Activated T-cell treated with anti-CD3 and anti-CD28 coated beads for 48 hours (primary cell): Measurements from ENCODE around the gene USP32.
"Not testable (repeated sequence)": the region's sequence is repeated elsewhere in the genome, so short reads cannot be mapped to it uniquely, and the experiment has no call there.

ENCODE experiments used
- DNase-seq: peaks from one replicate; pipeline ENCODE4 v3.0.0-alpha.2; 2020; ENCODE audit warnings: low read depth

Gene USP32, protein sequence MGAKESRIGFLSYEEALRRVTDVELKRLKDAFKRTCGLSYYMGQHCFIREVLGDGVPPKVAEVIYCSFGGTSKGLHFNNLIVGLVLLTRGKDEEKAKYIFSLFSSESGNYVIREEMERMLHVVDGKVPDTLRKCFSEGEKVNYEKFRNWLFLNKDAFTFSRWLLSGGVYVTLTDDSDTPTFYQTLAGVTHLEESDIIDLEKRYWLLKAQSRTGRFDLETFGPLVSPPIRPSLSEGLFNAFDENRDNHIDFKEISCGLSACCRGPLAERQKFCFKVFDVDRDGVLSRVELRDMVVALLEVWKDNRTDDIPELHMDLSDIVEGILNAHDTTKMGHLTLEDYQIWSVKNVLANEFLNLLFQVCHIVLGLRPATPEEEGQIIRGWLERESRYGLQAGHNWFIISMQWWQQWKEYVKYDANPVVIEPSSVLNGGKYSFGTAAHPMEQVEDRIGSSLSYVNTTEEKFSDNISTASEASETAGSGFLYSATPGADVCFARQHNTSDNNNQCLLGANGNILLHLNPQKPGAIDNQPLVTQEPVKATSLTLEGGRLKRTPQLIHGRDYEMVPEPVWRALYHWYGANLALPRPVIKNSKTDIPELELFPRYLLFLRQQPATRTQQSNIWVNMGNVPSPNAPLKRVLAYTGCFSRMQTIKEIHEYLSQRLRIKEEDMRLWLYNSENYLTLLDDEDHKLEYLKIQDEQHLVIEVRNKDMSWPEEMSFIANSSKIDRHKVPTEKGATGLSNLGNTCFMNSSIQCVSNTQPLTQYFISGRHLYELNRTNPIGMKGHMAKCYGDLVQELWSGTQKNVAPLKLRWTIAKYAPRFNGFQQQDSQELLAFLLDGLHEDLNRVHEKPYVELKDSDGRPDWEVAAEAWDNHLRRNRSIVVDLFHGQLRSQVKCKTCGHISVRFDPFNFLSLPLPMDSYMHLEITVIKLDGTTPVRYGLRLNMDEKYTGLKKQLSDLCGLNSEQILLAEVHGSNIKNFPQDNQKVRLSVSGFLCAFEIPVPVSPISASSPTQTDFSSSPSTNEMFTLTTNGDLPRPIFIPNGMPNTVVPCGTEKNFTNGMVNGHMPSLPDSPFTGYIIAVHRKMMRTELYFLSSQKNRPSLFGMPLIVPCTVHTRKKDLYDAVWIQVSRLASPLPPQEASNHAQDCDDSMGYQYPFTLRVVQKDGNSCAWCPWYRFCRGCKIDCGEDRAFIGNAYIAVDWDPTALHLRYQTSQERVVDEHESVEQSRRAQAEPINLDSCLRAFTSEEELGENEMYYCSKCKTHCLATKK (N-terminal part only)

DNA sequence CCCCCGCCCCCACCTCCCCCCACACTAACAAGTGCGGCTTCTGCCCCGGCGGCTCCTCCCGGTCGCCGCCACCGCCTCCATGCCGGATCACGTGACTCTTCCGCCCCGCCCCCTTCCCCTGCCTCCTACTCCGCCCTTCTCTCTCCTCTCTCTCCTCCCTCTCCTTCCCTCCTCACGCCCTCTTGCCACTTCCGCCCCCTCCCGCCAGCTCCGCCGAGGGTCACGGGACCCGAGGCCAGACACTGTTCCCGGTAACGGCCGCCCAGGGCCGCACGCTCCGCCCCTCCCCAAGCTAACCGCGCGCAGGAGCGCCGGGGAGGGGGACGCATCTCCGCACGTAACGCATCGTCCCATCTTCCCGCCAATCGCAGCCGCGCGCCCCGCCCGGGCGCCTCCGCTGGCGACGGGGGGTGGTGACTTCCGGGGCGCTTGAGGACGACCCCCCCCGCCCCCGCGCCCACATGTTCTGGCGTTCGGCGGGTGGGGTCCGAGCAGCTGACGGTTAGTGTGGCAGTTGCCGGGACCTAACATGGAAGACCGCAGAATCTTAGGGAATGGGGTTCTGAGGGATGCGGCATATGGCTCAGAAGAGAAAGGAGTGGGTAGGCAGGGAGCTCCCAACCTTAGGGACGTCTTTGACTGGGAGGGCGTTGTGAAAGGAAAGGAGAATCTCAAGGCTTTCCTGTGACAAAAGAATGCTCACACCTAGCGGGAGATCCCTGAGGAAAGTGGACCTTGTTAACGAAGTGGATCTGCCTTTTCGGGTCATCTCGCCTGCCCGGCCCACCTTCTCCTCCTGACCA lies at the start of gene USP32:
TSS of gene USP32 (minus strand) at position 92 of the 803 bp plus-strand sequence. CDS start 194 bp downstream, outside the sequence.
- DNase-seq: peak; percentile 98

DNA sequence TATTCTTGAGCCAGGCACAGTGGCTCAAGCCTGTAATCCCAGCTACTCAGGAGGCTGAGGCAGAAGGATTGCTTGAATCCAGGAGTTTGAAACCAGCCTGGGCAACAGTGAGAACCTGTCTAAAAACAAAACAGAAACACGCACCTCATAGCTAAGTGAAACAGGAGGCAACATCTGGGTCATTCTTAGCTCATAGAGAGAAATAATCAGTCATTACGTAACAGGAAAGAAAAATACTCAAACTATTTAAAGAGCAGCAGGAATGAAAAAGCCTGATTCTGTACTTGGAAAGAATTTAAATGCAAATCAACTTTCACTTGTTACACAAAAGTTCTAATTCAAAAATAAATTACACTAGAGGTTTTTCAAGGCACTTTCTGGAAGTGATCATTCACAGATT lies 47.6 kb upstream of the USP32 start:
- no peak for DNase-seq

DNA sequence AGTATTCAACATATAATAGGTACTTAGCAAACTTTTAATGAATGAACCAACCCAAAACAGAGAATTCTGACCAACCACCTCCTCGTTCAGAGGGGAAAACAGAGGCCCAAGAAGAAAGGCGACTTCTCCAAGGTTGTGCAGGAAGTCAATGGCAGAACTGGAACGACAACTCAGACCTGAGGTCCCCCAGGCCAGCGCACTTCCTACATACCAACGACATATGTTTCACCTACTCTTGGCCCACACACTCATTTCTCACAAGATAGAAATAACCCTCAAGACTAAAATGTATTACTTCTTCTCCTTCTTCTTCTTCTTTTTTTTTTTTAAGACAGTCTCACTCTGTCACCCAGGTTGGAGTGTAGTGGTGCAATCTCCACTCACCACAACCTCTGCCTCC lies 44.7 kb upstream of the USP32 start:
- DNase-seq: no peak

DNA sequence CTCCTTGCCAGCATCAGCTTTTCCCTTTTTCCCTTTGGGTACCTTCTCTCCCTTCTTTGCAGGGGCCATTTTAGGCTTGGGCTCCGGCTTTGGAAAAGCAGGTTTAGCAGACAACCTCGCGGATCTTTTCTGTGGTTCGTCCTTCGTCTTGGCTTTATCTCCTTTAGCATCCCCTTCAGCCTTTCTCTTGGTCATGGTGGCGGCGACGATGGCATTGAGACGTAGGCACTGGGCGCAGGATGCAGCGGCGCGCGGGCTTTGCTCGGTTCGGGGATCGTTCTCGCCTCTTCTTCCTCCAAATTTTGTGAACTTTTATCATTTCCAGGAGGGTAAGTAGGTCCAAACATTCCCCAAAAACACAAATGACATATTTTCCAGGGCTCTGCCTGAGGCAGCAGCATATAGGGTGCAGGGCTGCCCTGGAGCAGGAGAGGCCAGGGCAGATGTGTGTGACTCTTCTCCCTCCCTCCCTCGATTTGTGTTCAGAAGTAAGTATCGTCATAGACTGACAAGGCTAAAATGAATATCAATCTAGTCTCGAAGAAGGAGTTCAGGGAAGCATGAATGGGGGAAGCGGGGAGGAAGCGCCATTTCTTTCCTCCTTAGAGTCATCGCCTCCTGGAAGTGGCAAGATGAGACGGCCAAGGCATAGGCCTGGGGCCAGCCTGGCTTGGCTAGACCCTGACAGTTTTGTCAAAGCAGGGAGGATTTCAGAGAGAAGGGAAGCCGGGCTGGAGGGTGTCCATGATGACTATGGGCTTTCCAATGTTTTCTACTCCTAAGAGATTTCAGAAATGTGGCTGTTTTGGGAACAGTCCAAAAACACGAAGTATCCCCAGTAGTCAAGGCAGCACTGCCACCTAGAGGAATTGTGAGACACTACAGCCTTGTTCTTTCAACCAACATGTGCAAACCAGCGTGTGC lies 43.6 kb upstream of the USP32 start:
- peak; percentile 19 for DNase-seq

DNA sequence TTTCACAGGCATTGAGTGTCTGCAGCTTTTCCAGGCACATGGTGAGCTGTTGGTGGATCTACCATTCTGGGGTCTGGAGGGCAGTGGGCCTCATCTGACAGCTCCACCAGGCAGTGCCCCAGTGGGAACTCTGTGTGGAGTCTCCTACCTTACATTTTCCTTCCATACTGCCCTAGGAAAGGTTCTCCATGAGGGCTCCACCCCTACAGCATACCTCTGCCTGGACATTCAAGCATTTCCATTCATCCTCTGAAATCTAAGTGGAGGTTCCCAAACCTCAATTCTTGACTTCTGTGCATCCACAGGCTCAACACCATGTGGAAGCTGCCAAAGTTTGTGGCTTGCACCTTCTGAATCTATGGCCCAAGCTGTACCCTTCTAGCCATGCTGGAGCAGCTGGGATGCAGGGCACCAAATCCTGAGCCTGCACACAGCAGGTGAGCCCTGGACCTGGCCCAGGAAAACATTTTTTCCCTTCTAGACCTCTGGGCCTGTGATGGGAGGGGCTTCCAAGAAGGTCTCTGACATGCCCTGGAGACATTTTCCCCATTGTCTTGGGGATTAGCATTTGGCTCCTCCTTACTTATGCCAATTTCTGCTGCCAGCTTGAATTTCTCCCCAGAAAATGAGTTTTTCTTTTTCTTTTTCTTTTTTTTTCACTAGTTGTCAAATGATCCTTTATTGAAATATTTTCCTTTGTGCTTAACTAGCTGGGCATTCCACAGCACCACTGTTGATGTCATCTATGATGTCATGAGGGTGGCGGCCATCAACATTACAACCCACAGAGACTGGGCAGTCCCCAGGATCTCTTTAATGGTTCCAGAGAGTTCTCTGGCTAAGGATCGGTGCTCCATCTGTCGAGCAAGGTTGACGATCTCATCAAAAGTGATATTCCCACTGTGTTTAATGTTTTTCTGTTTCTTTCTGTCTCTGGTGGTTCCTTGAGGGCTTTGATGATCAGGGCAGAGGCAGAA lies 41.4 kb upstream of the USP32 start:
- DNase-seq: not testable (repeated sequence)

DNA sequence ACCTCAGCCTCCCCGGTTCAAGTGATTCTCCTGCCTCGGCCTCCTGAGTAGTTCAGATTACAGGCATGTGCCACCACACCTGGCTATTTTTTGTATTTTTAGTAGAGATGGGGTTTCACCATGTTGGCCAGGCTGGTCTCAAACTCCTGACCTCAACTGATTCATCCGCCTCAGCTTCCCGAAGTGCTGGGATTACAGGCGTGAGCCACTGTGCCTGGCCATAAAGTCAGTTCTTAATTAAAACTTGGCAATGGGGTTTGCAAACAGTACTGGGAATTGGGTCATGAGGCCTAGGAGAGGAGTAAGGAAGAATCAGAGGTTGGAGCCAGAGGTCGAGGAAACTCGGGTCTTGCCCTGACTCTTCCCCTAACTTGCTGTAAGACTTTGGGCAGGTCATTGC lies 38.6 kb upstream of the USP32 start:
- not testable (repeated sequence) for DNase-seq

DNA sequence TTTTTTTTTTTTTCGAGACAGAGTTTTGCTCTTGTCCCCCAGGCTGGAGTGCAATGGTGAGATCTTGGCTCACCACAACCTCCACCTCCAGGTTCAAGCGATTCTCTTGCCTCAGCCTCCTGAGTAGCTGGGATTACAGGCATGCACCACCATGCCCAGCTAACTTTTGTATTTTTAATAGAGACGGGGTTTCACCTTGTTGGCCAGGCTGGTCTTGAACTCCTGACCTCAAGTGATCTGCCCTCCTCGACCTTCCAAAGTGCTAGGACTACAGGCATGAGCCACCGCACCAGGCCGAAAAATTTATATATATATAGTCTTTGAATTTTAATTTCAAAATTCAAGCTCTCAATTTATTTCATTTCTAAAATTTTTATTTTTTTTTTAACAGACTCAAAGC lies 36.6 kb upstream of the USP32 start:
- DNase-seq: not testable (repeated sequence)

DNA sequence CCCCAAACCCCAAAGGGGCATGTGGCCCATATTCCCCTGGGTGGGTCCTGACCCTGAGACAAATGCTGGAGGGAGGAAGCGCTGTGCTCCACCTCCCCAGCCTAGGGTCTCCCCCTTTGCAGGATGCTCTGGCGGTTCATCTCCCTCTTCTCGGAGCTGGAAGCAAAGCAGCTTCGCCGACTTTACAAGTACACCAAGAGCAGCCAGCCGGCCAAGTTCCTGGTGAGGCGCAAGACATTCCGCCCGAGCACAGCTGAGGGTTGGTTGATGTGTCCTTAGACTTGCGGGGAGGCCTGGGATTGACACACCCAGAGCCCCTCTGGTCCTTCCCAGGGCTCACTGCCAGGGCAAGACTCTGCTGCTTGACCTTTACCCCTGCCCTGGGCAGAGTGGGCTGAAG lies 34.7 kb upstream of the USP32 start:
- no peak for DNase-seq

DNA sequence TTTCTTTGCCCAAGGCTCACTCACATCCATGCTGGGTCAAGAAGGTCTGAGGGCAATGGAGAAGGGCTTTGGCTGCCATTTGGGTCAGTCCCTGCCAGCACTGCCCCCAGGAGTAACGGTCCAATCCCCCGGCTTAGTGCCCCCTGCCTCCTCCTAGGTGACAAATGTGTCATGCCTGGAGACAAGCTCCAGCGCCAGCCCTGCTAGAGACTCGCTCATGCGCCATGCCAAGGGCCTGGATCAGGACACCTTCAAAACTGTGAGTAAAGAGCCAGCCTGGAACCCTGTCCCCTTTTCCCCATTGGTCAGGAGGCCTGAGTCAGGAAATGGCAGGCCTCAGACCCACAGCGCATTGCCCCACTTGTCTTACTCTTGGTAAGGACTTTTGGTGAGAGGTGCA lies 33.7 kb upstream of the USP32 start:
- no peak for DNase-seq

DNA sequence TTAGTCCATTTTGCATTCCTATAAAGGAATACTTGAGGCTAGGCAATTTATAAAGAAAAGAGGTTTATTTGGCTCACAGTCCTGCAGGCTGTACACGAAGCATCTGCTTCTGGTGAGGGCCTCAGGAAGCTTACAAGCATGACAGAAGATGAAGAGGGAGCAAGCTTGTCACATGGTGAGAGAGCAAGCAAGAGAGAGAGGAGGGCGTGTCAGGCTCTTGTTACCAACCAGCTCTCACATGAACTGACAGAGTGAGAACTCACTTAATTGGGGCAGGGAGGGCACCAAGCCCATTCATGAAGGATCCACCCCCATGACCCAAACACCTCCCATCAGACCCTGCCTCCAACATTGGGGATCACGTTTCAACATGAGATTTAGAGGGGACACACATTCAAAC lies 31.9 kb upstream of the USP32 start:
- no peak for DNase-seq

DNA sequence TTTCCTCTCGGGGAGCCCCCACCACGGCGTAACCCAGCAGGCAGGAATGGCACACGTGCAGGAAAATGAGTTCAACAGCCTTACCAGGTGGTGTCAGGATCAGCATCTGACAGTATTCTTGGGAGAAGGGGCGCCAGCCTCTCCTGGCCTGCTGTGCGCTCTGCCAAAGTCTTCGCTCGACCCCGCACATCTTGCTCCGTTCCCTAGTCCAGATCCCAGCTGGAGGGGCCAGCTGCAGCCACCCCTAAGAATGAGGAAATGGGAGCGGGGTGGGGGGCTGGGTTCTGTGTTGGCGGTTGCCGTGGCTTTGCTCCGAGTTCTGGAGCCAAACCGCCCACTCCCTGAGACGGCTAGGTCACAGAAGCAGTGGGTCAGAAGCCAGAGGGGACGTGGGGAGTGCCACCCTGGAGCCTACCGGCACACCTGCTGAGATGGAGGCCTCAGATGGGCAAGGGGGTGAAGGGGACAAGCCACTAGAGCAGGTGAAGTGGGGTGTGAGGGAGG lies 30.3 kb upstream of the USP32 start, which contains the start of gene CHCT1:
TSS of gene CHCT1 (plus strand) at position 328 of the 504 bp plus-strand sequence. CDS start at position 432, 104 bp downstream.
- DNase-seq: no peak

DNA sequence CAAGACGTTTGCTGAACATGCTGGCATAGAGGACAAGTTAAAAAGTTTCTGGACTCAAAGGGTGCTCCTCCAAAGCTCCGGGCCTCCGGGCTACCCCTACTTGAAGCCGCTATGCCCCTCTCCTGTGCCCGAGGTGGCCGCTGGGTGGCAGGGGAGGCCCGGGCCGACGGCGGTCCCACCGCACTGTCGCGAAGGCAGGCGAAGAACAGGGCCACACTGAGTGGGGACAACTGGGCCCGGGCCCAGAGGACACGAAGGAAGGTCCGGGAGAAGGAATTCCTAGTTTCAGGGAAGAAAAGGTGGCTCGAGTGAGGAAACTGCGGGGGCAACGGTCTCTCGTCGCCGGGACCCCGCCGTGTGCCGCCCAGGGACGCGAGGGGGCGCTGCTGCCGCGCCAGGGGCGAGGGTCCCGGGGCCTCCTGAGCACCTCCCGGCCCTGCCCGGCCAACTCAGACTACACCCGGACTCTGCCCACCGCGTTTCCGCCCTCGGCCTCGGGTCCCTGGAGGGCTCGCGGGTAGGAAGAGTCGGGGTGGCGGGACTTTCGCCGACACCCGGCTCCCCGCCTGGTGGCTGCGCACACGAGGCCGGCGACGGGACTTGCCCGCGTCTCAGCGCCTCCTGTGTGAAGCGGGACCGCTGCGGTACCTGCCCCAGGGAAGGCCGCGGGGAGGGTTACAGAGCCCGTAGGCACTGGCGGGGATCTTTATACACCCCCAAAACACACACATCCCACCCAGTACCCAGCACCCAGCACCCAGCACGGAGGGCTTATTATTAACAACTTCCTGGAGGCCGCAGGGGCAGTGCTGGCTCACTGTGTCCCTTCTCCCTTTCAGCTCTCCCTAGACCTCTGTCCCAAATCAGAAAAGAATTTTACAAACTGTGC lies 29.6 kb upstream of the USP32 start:
- peak; percentile 74 for DNase-seq

DNA sequence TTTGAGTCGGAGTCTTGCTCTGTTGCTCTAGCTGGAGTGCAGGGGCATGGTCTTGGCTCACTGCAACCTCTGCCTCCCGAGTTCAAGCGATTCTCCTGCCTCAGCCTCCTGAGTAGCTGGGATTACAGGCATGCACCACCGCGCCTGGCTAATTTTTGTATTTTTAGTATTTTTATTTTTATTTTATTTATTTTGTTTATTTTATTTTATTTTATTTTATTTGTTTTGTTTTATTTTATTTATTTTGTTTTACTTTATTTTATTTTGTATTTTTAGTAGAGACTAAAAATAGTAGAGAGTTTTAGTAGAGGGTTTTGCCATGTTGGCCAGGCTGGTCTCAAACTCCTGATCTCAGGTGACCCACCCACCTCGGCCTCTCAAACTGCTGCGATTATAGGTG lies 27.9 kb upstream of the USP32 start:
- not testable (repeated sequence) for DNase-seq

DNA sequence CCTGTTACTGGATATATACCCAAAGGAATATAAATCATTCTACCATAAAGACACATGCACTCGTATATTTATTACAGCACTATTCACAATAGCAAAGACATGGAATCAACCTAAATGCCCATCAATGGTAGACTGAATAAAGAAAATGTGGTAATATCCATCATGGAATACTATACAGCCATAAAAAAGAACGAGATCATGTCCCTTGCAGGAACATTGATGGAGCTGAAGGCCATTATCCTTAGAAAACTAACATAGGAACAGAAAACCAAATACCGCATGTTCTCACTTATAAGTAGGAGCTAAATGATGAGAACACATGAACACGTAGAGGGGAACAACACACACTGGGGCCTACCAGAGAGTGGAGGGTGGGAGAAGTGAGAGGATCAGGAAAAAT lies 27.1 kb upstream of the USP32 start:
- DNase-seq: not testable (repeated sequence)

DNA sequence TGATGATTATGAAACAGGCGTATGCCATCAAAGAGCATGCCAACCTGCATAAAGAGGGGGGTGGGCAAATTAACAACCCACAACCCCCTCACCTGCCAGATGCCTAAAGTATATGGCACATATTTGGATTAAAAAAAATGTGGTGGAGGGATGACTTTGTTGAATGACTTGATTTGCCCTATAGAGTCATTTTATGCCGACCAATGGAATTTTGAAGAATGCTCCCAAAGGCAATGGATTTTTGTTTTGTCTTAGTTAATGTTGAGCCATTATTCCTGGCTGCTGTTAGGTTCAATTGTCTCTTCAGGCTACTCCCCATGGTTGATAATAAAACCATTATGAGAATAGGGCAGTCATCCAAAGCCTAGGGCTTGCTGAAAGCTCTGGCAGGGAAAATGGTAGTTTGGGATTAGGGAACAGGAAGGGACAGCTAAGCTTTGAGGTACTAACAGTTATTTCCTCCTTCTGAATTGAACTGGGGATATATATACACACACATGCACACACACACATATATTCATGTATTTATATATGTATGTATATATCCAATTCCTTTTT lies 24.5 kb upstream of the USP32 start:
- DNase-seq: no peak

DNA sequence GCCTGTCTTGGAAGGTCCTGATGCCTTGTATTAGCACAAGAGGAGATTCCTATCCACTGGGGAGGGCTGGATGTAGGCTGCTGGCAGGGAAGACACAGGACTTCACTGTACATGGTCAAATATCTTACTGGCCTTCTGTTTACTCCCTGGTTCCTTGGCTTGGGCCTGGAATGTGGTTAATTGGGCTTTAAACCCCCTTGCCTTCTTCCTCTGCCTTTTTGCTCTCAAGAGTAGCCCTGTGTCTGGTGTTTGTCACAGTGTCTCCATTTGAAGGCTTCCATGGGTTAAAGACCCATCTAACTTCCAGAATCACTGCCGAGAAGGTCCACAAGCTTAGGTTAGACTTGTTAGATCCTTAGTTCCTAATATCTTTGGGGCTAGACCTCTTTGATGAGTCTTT lies 23.2 kb upstream of the USP32 start:
- no peak for DNase-seq

DNA sequence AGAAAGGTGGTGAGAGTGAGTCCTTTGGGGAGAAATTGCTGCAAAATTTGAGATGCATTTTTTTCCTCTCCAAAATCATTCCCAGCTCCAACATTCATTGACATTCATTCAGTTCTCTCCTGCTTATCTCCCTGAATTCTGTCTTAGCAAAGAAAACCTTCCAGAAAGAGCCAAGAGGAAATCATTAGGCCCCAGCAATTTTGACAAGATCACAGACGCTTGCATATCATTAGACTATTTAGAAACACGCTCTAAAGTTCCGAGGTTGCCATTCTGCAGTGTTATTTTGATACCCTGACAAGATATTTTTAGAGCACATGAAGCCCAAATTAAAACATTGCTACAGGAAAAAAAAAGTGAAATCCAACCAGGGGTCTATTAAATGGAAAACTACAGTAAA lies 20.8 kb upstream of the USP32 start:
- DNase-seq: no peak
